GM19351 (cell line): ENCODE measurements around the gene AGAP1.

Source experiments
- ATAC-seq: cut with Tn5 transposase; IDR thresholded peaks from one replicate; pipeline ENCODE4 v1.9.1; 2021; ENCODE audit warnings: mild to moderate bottlenecking, moderate library complexity; ENCODE audit not compliant: unreplicated experiment

AGAP1 gene

DNA sequence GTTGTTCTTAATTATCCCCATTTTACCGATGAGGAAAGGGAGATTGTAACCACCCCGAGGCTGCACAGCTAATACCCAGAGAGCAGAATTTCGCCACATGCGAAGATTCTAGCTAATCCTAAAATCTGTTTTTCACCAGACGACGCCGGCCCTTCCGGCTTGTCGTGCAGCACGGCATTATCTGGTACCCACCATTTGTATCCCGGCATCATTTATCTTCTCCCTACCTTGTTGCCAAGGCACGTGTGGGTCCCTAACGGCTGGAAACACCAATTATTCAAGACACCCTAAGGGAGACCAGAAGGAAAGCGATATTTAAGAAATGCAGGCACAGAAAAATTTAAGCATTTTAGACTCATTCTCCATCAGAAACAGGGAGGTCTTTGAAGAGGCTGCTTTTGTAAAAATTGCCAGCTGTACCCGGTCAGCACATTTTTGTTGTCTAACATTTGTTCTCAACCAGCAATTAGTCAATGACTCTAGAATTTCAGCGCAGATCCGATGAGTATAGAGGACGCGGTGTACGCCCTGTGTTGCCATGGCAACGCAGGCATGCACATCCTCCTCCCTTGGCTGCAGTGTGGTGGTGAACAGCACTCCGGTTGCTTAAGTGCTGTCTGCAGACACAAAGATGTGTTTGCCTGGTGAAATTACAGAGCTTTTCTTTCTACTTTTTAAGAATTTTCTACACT, 111.6 kb downstream of the AGAP1 start:
- no peak for ATAC-seq

DNA sequence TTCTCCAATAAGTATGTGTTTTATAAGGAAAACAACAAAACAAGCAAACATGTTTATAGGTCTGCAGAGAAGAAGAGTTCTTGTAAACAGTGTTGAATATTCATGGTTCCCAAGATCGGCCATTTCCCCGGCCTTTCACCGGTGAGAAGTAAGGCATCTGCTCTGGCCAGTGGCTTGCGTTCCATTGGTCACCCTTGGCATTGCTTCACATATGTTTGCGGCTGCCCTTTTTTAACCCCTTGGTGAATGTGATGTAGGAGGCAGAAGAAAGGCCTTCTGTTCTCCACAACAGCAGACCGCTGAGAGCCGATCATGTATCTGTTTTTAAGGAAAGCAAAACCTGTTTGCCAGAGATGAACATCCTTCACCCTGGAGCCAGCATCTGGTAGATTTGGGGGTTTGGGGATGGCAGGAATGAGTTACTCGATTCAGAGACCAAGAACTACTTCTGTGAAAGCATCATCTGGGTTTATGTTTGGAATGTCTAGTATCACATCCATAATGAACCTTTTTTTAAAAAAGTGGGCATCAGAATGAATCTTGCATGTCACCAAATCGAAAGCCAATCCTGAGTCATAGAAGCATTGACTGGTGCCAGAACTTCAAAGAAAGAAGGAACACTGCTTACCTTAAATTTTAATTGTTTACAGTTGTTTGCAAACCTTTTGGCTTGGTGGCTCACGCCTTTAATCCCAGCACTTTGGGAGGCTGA, 112.3 kb downstream of the AGAP1 start:
- ATAC-seq: no peak

DNA sequence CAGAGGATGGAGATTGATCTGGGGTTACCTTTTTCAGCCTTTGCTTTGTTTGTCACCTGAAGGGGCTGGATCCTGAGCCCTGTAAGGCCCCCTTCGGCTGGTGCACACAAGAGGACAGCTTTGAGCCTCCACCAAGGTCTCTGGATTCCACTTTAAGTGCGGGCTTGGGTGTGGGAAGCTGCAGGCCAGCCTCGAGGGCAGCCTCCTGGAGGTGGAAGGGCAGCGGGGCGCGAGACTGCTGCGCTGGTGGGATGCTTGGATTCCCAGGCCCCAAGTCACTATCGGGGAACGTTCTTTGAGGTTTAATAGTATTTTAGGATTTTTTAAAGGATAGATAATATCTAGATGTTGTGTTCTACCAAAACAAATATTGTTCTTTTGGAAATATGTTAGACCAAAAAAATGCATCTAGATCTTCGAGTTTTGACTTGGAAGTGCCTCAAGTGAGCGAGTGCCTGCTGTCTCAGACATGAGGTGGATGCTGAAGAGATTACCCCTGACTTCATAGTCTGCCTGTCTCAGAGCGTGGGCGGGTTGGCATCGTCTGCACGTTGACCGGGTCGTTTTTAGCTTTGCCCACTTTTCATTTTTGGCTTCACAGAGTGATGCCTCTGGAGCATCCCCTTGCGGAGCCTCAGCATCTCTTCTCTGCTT, 113.8 kb downstream of the AGAP1 start:
- ATAC-seq: no peak

DNA sequence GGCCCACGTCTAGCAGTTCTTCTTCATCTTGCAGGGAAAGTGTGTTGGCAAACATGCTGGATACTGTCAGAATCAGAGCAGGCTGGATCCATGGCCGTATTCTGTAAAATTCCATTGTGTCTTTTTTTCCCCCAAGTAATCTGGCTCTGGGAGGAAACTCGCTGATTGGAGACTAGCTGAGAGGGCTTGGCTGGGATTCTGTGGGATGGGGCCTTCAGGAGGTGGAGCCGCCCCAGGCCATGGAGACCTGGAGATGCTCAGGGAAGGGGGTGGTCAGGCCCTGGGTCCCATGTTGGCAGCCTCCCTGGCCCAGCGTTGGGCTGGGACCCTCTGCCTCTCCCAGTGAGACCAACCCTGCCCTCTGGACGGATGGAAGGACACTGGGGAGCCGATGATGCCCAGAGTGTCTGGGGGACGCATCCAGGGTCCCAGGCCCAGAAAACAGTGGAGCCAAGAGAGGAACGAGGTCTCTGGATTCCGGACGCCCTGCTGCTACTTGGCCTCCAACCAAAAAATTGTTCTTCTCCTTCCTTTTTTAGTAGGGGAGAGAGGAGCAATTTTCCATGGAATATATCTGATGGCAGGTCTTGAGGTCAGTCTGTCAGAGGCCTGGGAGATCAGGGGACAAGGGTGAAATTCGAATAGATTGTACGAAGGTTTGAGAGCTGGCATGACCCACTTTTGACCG, 114.5 kb downstream of the AGAP1 start:
- ATAC-seq: no peak

DNA sequence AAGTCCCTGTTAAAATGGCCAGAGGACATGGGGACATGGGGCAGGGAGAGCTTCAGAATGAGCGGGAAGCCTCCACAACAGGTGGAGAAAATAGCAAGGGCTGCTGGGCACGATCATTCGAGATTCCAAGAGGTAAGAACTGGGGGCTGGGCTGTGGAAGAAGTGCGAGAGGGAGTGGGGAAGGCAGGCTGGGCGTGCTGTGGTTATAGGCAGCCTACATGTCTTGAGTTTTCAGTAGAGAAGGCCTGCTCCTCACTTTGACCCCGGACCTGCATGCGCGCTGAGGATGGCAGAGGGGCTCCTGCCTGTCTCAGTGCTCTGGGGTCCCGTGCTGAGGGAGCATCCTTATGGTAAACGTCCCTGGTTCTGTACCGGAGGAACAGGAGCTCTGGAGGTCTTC, 115.5 kb downstream of the AGAP1 start:
- ATAC-seq: no peak

DNA sequence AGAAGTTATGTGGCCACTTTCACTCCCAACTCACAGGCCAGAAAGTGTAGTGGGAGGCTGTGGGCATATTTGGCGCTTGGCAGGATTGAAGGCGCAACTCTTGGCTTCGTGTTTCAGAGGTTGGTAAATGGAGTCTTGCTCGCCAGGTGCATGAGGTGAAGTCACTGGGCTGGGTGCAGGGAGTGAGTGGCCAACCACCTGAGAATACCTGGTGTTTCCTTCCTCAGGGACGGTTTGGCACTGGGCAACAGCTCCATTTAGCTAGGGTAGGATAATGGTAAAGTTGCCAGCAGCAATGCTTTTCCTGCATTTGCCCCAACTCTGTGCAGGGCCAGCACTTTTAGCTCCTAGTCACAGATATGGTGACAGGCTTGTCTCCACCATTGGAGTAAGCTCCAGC, 115.9 kb downstream of the AGAP1 start:
- ATAC-seq: no peak

DNA sequence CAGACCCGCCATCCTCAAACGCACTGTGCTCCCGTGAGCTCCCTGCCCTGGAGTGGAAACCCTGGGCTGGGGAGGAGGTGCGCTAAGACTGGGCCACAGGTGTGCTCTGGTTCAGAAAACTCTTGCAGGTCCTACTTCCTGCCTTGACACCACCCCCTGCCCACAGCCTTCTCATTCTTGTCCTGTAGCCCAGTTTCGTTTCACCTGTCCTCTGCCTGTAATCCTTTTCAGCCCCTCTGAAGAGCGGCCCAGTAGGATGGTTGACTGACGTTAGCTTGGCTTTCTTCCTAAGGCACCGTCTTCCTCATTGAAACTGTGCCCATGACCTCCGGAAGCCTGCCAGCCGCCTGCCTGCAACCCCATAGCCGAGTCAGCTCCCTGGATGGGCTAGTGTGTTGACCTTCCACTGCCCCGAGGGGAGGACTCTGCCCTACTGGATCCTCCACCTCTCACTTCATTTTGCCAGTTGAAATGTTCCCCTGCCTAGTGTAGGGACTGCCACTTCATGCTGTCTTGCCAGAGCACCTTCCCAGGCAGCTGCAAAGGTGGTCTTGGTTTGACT, 116.9 kb downstream of the AGAP1 start:
- no peak for ATAC-seq

DNA sequence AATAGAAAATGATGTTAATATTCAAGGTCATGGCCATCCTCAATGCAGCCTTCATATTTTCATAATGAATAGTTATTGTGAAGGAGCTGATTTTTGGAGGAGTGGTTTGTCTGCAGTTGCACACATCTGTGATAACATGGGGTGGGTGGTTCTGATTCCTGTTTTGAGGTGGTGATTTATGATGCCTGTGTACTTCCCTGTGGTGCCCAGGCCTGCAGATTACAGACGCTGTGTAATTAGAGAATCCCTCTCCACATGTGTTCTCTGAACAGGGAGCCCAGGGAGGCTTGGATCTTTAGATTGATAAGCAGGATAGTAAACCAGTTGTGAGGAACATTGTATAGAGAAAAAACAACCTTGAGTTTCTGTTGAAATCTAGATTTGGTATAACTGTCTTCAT, 117.5 kb downstream of the AGAP1 start:
- ATAC-seq: no peak

DNA sequence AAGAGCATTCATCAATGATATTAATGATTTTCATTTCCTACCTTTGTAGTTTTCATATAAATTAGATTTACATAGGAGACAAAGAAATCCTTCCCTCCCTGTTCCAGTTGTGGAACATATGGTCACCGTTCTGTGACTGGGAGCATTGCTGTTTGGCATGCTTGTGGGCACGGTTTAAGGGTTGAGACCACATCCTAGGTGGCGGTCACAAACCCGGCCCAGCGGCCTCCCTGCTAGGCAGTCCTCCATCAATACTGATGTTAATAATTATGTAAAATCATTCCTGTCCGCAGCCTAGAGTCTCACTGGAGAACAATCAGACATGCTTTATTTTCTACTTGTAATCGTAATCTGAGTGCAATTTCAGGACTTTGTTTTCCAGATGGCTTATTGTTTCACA, 117.9 kb downstream of the AGAP1 start:
- ATAC-seq: no peak

DNA sequence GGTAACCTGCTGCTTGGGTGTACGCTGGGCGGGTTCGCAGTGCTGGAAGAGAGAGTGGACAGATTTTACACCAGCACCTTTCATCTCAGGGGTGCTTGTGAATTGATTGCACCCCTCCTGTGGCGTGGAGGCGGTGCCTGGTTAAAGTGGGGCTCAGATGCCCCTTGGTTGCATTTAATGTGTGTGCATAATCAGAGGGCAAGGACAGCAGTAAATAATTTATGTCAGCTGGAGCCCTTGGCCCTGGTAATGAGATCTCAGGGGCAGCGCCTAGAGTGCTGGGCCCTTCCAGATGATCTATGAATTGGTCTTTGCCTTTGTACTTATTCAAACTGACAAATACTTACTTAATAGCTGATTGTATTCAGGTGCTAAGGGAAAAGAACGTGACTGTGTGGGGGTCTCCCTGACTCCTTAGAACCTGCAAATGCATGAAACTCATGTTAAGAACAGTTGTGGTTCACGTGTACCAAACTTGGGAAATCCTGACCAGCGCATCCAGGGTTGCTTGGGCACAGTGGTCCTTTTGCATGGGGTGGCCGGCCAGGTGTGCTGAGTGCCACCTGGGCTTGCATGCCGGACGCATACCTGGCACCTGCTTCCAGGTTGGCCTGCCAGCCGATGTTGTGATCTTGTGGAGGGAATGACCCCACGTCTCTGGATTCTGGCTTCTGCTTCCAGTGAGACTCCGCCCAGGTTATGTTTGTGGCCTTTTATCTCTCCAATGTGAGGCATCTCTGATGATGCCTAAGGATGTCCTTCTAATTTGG, 118.5 kb downstream of the AGAP1 start:
- no peak for ATAC-seq

DNA sequence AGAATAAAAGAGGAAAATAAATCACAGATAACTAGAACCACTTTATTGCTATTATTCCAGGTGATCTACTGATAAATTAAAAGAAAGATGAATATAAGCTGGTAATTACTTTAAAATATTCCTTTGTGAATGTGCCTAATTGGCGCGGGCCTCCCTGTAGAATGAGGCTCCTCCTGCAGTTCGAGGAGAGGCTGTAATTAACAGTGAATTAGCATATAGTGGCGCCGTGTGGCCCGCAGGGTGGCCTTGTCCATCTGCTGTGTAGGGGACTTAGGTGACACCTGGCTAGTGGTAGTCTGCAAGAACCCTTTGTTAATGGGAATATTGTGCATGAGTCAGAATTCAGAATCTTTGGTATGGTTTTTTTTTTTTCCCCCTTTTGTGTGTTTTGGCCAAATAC, 119.8 kb downstream of the AGAP1 start:
- no peak for ATAC-seq

DNA sequence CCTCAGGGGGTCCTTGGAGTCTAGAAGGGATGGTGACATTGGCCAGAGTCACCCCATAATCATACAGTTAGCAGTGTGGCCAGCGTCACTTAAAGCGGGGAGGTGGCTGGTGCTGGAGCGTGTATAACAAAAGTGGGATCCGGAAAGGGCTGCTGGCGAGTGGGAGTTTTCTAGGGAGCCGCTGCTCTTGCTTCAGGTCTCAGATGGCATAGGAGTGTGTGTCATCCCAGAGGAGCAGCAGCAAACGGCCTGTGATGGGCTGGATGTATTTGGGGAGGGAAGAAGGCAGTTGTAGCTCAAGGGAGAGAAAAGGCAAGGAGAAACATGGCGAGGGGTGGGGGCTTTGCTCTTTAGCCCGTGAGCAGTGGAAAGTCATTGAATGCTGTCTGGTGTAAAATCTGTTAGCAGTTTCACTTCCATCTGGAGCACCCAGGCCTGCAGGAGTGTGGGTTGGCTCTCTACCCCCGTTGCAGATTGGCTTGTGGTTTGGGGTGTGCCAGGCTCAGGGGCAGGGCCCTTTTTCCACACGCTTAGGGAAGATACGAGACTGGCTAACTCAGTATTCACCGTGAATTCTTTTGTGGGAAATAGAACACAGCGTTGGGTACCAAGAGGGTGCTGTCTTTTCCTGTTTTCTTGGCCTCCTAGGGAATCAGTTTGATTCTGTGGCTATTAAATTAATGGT, 120.5 kb downstream of the AGAP1 start:
- no peak for ATAC-seq

DNA sequence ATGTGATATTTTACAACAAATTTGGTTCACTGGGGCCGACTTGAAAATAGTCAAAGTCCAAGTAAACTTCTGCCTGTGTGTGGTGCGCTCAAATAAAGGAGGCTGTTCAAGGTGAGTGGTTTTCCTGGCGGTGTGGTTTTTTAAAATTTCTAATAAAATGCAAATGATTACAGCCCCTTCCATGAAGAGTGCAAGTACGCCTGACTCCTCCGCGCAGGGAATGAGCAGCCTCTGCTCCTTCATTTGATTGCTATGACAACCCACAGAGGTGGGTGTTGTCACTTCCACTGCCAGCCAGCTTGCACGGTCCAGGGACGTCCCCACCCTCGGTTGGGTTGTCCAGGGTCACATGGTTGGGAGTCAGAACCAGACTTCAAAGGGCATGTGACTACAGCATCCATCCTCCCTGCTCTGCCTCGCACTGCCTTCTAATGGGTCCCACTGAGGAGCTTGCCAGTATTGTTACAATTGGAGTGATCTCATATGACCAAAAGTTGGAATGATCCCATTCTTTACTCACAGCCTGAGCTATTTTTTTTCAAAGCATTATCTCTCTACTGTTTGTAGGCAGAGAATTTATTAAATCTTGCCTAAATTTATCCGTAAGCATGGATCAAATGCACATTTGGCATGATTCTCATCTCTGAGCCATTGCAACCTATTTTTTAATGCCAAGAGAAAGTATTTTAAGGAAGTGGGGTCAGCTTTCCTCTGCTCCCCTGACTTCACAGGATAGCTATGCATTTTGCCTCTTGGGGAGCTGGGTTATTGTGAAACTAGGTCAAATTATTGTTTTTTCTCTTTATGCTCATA, 121.3 kb downstream of the AGAP1 start:
- no peak for ATAC-seq

DNA sequence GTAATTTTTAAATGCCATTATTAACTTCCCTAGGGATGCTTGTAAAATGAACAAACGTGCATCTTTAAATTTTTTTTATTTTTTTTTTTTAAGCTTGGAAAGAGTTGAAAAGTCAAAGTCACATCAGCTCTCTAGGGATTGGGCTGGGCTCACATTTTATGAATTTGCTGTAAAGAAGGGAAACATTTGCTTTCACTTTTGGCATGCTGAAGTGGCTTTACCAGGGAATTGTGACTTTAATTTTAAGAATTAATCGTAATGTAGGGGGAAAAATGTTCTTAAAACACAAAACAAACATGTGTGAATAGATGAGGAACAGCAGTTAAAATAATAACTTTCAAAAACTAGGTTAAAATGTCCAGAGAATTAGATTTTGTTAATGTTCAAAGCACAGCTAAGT, 123.0 kb downstream of the AGAP1 start:
- no peak for ATAC-seq

DNA sequence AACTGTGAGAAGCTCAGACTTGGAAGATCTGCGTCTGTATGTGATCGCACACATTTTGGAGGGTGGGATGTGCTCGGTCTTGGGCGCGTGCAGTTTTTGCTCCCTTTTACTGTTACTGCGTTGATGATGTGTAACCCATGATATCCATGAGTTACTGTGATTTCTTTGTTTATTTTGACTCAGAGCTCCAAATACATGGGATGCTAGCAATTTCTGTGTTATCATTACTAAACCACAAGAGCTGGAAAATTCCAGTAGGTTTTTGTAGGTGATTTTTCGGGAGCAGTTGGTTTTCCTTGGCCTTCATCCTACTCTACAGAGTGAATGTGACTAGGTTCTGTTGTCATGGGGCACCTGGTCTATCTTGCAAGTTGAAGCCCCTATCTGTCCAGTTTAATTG, 124.2 kb downstream of the AGAP1 start:
- no peak for ATAC-seq

DNA sequence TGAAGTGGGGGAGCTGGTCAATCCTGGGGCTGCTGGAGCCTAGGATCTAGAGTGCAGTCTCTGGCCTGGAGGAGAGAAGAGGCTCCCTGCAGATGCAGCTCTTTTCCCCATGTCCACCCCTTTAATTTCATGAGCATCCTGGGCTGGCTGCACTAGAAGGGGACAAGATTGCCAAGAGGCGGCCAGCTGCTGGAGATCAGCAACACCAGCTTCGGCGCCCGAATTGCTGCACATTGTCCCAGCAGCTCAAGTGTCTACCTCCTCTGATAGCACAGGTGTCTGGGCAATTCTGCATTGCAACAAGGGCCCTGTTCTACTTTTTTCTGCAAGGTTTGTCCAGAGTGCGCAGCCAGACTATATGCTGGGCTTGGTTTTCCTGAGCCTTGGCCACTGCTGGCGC, 125.7 kb downstream of the AGAP1 start:
- no peak for ATAC-seq

DNA sequence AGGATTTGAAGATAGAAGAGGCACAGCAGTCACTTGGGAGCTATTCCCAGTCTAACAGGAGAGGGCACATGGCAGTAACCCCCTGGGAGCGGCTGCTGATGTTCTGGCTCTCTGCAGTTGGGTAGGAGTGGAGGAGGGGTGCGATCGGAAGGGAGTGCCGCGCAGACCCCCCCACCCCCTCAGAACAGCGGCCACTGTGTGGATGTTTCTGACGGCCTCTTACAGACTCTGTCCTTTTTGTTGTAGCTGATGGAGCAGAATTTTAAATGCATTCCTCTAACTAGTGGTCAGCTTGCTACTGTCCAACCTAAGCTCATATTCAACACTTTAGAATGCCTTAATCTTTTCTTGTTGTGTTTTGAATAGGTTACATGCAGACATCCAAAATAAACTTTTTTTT, 127.9 kb downstream of the AGAP1 start:
- ATAC-seq: no peak

DNA sequence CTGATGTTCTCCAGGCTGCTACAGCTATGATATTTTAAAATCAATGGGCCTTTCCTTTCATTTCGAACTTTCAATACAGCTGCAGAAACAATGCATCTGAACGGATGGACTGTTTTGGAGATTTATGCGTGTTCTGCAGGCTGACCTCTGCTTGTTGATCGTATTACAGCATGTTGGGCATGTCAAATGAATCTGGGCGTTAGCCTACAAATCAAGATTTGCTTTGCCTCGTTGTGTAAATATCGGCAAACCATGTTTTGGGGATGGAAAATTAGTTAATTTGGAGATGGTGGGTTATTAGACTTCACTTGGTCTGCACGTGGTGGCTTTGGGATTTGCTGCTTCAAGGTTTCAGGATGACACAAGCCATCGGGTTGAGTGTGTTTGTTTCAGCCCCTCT, 129.3 kb downstream of the AGAP1 start:
- ATAC-seq: no peak

DNA sequence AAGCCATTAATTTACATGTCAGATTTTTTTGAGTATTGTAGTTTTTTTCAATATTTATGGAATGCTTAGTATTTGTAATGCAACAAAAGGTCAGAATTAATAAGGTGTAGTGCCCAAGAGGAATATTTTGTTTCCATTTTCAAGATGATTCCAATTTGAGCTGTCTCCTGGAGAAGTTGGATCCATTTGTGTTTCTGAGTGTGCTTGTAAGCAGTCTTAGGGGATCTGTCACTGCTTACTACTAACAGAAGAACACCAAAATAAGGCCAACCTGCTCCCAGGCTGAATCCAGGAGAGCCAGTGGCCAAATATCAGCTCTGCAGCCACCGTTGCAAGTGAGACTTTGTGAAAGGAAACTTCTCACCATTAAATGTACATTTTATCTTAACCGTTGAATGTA, 129.9 kb downstream of the AGAP1 start:
- no peak for ATAC-seq
